GM12873 (cell line): ENCODE measurements around the gene SH3BGRL.

ENCODE experiments used
- TF ChIP-seq, protein P1 (sequence below): IDR thresholded peaks from 2 replicates; pipeline ENCODE4 v1.5.1; 2012; ENCODE audit warnings: low read depth, mild to moderate bottlenecking, moderate library complexity, low read length, control low read depth; ENCODE audit not compliant: insufficient read depth; ENCODE audit errors: missing control alignments

SH3BGRL gene

DNA sequence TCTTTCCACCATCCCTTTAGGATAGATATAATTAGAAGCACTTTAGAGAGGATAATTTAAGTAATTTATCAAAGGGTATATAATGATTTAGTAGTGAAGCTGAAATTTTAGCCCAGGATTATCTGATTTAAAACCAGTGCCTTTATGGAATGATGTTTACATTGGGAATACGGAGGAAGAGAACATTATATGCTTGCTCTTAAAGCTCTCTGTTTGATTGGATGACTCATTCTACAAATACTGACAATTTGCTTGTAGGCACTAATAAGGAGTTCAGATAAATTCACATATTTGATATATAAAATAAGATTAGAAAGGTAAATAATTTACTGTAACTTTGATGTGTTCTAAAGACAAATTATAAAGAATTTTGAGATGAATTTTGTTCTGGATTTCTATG, 84.7 kb downstream of the SH3BGRL start:
- TF ChIP-seq, protein P1, sequence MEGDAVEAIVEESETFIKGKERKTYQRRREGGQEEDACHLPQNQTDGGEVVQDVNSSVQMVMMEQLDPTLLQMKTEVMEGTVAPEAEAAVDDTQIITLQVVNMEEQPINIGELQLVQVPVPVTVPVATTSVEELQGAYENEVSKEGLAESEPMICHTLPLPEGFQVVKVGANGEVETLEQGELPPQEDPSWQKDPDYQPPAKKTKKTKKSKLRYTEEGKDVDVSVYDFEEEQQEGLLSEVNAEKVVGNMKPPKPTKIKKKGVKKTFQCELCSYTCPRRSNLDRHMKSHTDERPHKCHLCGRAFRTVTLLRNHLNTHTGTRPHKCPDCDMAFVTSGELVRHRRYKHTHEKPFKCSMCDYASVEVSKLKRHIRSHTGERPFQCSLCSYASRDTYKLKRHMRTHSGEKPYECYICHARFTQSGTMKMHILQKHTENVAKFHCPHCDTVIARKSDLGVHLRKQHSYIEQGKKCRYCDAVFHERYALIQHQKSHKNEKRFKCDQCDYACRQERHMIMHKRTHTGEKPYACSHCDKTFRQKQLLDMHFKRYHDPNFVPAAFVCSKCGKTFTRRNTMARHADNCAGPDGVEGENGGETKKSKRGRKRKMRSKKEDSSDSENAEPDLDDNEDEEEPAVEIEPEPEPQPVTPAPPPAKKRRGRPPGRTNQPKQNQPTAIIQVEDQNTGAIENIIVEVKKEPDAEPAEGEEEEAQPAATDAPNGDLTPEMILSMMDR, result no peak

DNA sequence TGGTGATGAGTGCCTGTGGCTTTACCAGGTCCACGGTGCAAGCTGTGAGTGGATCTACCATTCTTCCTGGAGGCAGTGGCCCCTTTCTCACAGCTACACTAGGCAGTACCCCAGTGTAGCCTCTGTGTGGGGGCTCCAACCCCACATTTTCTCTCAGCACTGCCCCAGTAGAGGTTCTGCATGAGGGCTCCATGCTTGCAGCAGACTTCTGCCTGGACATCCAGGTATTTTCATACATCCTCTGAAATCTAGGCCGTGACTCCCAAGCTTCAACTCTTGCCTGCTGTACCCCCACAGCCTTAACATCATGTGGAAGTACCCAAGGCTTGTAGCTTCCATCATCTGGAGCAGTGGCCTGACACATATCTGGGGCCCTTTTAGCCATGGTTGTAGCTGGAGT, 90.1 kb downstream of the SH3BGRL start:
- TF ChIP-seq, protein P1, result no peak

DNA sequence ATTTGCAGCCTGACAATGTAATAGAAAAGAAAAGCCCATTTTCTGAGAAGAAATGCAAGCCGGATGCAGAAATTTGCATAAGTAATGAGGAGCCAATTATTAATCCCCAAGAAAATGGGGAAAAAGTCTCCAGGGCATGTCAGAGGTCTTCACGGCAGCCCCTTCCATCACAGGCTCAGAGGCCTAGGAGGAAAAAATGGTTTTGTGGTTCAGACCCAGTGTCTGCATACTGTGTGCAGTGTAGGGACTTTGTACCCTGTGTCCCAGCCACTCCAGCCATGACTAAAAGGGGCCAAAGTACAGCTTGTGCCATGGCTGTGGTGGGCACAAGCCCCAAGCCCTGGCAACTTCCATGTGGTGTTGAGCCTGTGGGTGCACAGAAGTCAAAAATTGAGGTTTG, 92.2 kb downstream of the SH3BGRL start:
- TF ChIP-seq, protein P1, result no peak

DNA sequence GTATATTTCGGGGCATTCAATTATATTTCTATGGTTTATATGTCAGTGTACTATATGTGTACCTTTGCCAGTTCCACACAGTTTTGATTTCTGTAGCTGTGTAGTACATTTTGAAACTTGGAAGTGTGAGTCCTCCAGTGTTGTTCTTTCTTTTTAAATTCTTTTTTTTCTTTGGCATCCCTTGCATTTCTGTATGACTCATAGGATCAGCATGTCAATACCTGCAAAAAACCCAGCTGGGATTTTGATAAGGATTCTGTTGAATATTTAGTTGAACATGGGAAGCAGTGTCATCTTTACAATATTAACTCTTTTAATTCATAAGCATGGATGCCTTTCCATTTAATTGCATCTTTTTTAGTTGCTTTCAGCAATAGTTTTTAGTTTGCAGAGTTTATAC, 100.0 kb downstream of the SH3BGRL start:
- TF ChIP-seq, protein P1, result no peak

DNA sequence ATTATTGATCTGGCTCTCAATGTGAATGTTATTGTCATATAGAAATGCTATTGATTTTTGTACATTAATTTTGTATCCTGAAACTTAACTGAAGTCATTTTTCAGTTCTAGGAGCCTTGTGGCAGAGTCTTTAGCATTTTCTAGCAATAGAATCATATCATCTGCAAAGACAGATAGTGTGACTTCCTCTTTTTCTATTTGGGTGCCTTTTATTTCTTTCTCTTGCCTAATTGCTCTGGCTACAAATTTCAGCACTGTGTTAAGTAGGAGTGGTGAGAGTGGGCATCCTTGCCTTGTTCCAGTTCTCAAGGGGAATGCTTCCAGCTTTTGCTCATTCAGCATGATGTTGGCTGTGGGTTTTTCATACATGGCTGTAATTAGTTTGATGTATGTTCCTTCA, 102.7 kb downstream of the SH3BGRL start:
- TF ChIP-seq, protein P1, result no peak

DNA sequence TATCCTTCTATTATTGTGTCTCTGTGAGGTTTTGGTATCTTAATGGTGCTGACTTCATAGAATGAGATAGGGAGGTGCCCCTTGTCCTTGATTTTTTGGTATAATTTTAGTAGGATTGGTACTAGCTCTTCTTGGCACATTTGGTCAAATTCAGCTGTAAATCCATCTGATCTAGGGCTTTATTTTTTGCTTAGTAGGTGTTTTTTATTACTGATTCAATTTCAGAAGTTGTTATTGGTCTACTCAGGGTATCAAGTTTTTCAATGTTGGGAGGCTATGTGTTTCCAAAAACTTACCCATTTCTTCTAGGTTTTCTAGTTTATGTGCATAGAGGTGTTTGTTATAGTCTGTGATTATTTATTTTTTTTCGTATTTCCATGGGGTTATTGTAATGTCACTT, 103.3 kb downstream of the SH3BGRL start:
- TF ChIP-seq, protein P1, result no peak

DNA sequence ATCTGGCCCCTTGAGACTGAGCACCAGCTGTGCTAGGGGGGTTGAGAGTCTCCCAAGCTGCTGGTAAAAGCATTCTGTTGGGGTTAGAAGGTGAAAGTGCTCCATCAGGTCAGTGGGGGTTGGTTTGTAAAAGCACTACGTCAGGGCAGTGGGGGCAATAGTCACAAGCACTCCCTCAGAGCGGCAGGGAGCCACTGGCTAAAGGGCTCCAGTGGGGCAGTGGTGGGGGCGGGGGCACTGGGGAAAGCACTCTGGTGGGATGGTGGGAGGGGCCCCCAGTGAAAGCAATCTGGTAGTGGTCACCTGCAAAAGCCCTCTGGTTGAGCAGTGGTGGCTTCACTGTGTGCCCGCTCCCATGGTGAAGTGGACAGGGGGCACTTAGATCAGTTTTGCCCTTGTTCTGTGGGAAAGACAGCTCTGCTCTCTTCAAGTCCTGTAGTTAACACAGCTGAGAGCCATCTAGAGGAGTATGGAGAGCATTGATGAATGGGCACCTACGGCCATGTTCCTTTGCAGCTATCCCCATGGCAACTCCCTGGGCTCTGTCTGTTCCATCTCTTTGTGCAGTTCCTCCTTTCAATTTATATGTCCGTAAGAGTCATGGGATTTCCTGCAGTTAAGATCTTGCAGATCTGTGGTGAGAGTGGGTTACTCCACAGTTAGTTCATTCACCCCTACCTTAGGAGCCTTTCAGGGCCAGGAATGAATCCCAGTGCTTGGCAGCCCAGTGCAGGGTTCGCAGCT, 106.4 kb downstream of the SH3BGRL start:
- TF ChIP-seq, protein P1, result no peak
